ENCODE results near the gene GTF2A1. TPM values are rescaled to one million over a fixed set of nuclear protein-coding genes. Genes with fewer than 3 reads are reported as not detected.
A peak's percentile ranks its signal among the peaks of the same experiment; 100 is the strongest.

Gene GTF2A1
- total RNA-seq, 4 donors from 2014 or later = 18.7 to 25.7 (median 22.9) TPM

- H3K9me3 ChIP-seq = no peaks in the 10 kb centered on the region
- DNase-seq = no peak
- H3K27ac ChIP-seq = no peak overlapping the region
- no peaks in the 10 kb centered on the region for H3K27me3 ChIP-seq
- 78 to 79% methylated on average over 2 of the region's 2 CpGs for WGBS, 2 donors
- H3K4me3 ChIP-seq = no peak overlapping the region
- TF ChIP-seq POLR2A (IDR thresholded peaks at IDR 0.05) (no peak), CTCF (IDR thresholded peaks at IDR 0.05) (no peak)
- intact Hi-C loops (cut with DNase I) = loop anchor here (10.0 kb wide), 1 partner anchor 171 kb away; no protein-coding TSS in a partner anchor
- no peaks in the 10 kb centered on the region for H3K36me3 ChIP-seq
- peaks cover 3 to 19% (median 3%) of the 10 kb centered on the region in 3 donors for H3K4me1 ChIP-seq
Measured at GRCh38 chr14:81166121-81166520, 54.6 kb downstream of the GTF2A1 start.

GRCh38 chr14:81165188-81165587 is 55.6 kb downstream of the GTF2A1 start:
- intact Hi-C loops (cut with DNase I) = loop anchor here (10.0 kb wide), 1 partner anchor 170 kb away; no protein-coding TSS in a partner anchor
- Histone ChIP-seq H3K9me3 (no peaks in the 10 kb centered on the region), H3K4me3 (no peak overlapping the region), H3K27ac (no peak overlapping the region), H3K27me3 (no peaks in the 10 kb centered on the region), H3K4me1 (peaks cover 3 to 13% (median 3%) of the 10 kb centered on the region in 3 donors), H3K36me3 (no peaks in the 10 kb centered on the region)
- DNase-seq = no peak
- no peak for TF ChIP-seq POLR2A (IDR thresholded peaks at IDR 0.05)
- TF ChIP-seq CTCF (IDR thresholded peaks at IDR 0.05) = no peak
- 66 to 76% methylated on average over 4 of the region's 4 CpGs for WGBS, 2 donors

- H3K36me3 ChIP-seq = no peaks in the 10 kb centered on the region
- TF ChIP-seq POLR2A (IDR thresholded peaks at IDR 0.05) (no peak), CTCF (IDR thresholded peaks at IDR 0.05) (peak in 5 of 6 experiments; percentile 23 to 65 (median 45))
- no peaks in the 10 kb centered on the region for H3K27me3 ChIP-seq
- H3K27ac ChIP-seq = no peak overlapping the region
- H3K4me1 ChIP-seq = peaks cover 0 to 4% (median 0%) of the 10 kb centered on the region in 3 donors
- no peak overlapping the region for H3K4me3 ChIP-seq
- WGBS, 2 donors = 0% methylated on average over 1 of the region's 1 CpG
- DNase-seq = no peak
- no peaks in the 10 kb centered on the region for H3K9me3 ChIP-seq
- intact Hi-C loops (cut with DNase I) = loop anchor here (10.0 kb wide), 1 partner anchor 169 kb away; no protein-coding TSS in a partner anchor
Measured at GRCh38 chr14:81164167-81164774, 56.5 kb downstream of the GTF2A1 start.

GRCh38 chr14:81162941-81163340 is 57.8 kb downstream of the GTF2A1 start:
- Histone ChIP-seq H3K9me3 (no peaks in the 10 kb centered on the region), H3K27me3 (no peaks in the 10 kb centered on the region), H3K4me1 (no peaks in the 10 kb centered on the region), H3K4me3 (no peak overlapping the region), H3K36me3 (no peaks in the 10 kb centered on the region), H3K27ac (no peak overlapping the region)
- 71 to 77% methylated on average over 3 of the region's 3 CpGs for WGBS, 2 donors
- intact Hi-C loops (cut with DNase I) = loop anchor here (10.0 kb wide), 1 partner anchor 168 kb away; no protein-coding TSS in a partner anchor
- no peak for DNase-seq
- TF ChIP-seq CTCF (IDR thresholded peaks at IDR 0.05) = no peak
- TF ChIP-seq POLR2A (IDR thresholded peaks at IDR 0.05) = no peak

GRCh38 chr14:81161749-81162148 is 59.0 kb downstream of the GTF2A1 start:
- TF ChIP-seq POLR2A (IDR thresholded peaks at IDR 0.05) (no peak), CTCF (IDR thresholded peaks at IDR 0.05) (no peak)
- Histone ChIP-seq H3K27me3 (no peaks in the 10 kb centered on the region), H3K9me3 (no peaks in the 10 kb centered on the region), H3K27ac (no peak overlapping the region), H3K4me3 (no peak overlapping the region), H3K4me1 (no peaks in the 10 kb centered on the region), H3K36me3 (no peaks in the 10 kb centered on the region)
- intact Hi-C loops (cut with DNase I) = loop anchor here (10.0 kb wide), 1 partner anchor 167 kb away; no protein-coding TSS in a partner anchor
- WGBS, 2 donors = 33 to 47% methylated on average over 1 of the region's 1 CpG
- DNase-seq = no peak
